Endothelial cell (in vitro differentiated cells): ENCODE measurements around the gene GDI2. TPM values are rescaled to one million over a fixed set of nuclear protein-coding genes. Genes with fewer than 3 reads are reported as not detected.

Experiments
- DNase-seq: peaks from one replicate; pipeline ENCODE4 v3.0.0; 2021; ENCODE audit warnings: low spot score
- H3K27ac Mint-ChIP-seq: one replicate; pipeline ENCODE4 v1.8.0; 2021; ENCODE audit warnings: mixed read lengths, inconsistent platforms; ENCODE audit not compliant: unreplicated experiment
- H3K27me3 Mint-ChIP-seq: one replicate; pipeline ENCODE4 v1.8.0; 2021; ENCODE audit warnings: mild to moderate bottlenecking, moderate library complexity, mixed read lengths, inconsistent platforms; ENCODE audit not compliant: unreplicated experiment
- H3K36me3 Mint-ChIP-seq: one replicate; pipeline ENCODE4 v1.8.0; 2021; ENCODE audit warnings: mild to moderate bottlenecking, low read depth, mixed read lengths, inconsistent platforms; ENCODE audit not compliant: unreplicated experiment
- H3K4me1 Mint-ChIP-seq: one replicate; pipeline ENCODE4 v1.8.0; 2021; ENCODE audit warnings: mild to moderate bottlenecking, mixed read lengths, inconsistent platforms; ENCODE audit not compliant: unreplicated experiment
- H3K4me3 Mint-ChIP-seq: one replicate; pipeline ENCODE4 v1.8.0; 2021; ENCODE audit warnings: mild to moderate bottlenecking, mixed read lengths, inconsistent platforms; ENCODE audit not compliant: unreplicated experiment
- H3K9me3 Mint-ChIP-seq: one replicate; pipeline ENCODE4 v1.8.0; 2021; ENCODE audit warnings: mixed read lengths, inconsistent platforms; ENCODE audit not compliant: unreplicated experiment
- total RNA-seq: library from RNA; stranded (reverse); fragmentation: NEBNext Ultra II Directional; extraction: Animal tissue kit (Norgen Biotek cat#: 25700); gene quantifications from one replicate; pipeline ENCODE4 v1.2.1, GENCODE V29; 2021; ENCODE audit not compliant: unreplicated experiment
- TF ChIP-seq, protein P1 (sequence below): fragments of 200-600 bp; sonication (generic); IDR thresholded peaks from one replicate; pipeline ENCODE4 v1.5.0; 2021; ENCODE audit warnings: antibody characterized with exemption; ENCODE audit not compliant: unreplicated experiment

Gene GDI2
- total RNA-seq, 1 donor from 2014 or later = 320 TPM

DNA sequence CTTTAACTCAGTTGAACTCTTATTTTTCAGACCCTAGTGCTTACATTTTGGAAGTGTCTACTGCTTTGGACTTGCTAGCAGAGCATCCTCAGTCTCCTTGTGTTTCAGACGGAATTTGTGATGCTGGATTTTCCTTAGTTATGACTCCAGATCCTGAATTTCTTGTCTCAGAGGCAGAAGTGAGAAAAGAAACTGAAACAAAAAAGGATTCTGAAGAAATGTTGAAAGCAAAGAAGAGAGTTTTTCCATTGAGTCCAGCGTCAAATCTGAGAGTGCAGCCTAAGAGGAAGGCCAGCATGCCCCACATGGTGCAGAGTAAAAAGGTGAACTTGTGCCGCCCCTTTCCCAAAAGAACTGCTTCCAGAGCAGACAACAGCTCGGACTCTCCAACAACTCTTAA is 82.5 kb downstream of the GDI2 start:
- Mint-ChIP-seq H3K4me3 (no peak overlapping the region), H3K36me3 (peaks cover 8% of the 10 kb centered on the region), H3K9me3 (no peaks in the 10 kb centered on the region), H3K27me3 (no peaks in the 10 kb centered on the region), H3K4me1 (no peaks in the 10 kb centered on the region), H3K27ac (no peak overlapping the region)
- TF ChIP-seq, protein P1, sequence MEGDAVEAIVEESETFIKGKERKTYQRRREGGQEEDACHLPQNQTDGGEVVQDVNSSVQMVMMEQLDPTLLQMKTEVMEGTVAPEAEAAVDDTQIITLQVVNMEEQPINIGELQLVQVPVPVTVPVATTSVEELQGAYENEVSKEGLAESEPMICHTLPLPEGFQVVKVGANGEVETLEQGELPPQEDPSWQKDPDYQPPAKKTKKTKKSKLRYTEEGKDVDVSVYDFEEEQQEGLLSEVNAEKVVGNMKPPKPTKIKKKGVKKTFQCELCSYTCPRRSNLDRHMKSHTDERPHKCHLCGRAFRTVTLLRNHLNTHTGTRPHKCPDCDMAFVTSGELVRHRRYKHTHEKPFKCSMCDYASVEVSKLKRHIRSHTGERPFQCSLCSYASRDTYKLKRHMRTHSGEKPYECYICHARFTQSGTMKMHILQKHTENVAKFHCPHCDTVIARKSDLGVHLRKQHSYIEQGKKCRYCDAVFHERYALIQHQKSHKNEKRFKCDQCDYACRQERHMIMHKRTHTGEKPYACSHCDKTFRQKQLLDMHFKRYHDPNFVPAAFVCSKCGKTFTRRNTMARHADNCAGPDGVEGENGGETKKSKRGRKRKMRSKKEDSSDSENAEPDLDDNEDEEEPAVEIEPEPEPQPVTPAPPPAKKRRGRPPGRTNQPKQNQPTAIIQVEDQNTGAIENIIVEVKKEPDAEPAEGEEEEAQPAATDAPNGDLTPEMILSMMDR = no peak
- DNase-seq = no peak

DNA sequence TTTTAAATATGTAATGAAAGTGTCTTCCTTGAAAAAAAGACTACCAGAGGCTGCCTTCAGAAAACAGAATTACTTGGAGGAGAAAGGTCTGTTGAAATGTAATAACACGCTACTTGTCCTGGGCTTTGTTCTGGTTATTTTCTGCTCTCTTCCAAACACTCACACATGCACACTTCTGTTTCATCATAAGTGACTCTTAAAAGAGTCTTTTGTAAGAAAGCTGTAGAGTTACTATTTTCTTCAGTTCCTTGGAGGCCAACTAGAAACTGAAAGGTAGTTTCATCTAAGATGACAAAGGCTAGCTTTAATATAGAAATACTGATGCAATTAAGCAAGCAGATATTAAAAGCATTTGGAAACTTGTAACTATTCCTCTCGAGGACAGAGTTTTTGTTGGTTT is 89.5 kb downstream of the GDI2 start:
- TF ChIP-seq, protein P1 = no peak
- no peak overlapping the region for H3K4me3 Mint-ChIP-seq
- no peak for DNase-seq
- H3K36me3 Mint-ChIP-seq = no peaks in the 10 kb centered on the region
- peaks cover 6% of the 10 kb centered on the region for H3K4me1 Mint-ChIP-seq
- no peak overlapping the region for H3K27ac Mint-ChIP-seq
- no peaks in the 10 kb centered on the region for H3K9me3 Mint-ChIP-seq
- H3K27me3 Mint-ChIP-seq = no peaks in the 10 kb centered on the region

DNA sequence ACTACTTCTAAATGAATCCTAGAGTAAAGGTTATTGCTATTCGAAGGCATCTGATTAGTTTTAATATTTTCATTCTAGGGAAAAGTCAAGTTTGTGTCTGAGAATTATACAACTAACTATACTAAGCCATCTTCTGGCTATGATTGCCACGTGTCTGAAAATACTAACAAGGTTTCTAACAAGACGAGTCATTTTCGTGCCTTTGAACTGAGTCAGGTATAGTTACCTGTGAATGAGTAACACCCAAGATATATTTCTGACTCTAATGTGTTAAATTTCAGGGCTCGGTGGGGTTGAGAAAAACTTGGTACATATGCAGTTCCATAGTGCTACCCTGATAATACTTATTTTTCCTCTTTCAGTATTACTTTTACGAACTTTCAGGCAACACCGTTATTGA is 93.1 kb downstream of the GDI2 start:
- no peaks in the 10 kb centered on the region for H3K36me3 Mint-ChIP-seq
- H3K27me3 Mint-ChIP-seq = no peaks in the 10 kb centered on the region
- no peaks in the 10 kb centered on the region for H3K9me3 Mint-ChIP-seq
- no peak for DNase-seq
- peaks cover 6% of the 10 kb centered on the region for H3K4me1 Mint-ChIP-seq
- no peak overlapping the region for H3K4me3 Mint-ChIP-seq
- no peak overlapping the region for H3K27ac Mint-ChIP-seq
- TF ChIP-seq, protein P1 = no peak

DNA sequence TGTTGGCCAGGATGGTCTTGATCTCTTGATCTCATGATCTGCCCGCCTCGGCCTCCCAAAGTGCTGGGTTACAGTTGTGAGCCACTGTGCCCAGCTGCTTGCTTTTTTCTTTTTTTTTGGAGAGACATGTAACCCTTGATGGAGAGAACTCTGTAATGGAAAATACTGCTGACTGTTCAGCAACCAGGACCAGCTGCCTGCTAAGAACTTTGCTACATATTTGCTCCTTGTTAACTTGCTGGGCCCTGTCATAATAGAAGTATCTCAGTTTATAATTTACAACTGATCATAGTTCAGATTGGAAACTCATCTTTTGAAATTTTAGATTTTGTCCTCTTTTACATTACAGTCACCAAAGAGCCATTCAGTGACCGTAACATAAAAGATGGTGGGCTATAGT is 93.7 kb downstream of the GDI2 start:
- Mint-ChIP-seq H3K4me3 (no peak overlapping the region), H3K9me3 (no peaks in the 10 kb centered on the region), H3K4me1 (peaks cover 6% of the 10 kb centered on the region), H3K27ac (no peak overlapping the region), H3K27me3 (no peaks in the 10 kb centered on the region), H3K36me3 (no peaks in the 10 kb centered on the region)
- DNase-seq = no peak
- TF ChIP-seq, protein P1 = no peak

Other genes starting within 250 kb of the GDI2 start
- gene ASB13, start 146.8 kb downstream of the GDI2 start, total RNA-seq = 22.5 TPM
- 49.1 TPM for gene TASOR2, start 128.6 kb downstream of the GDI2 start, total RNA-seq
- gene ANKRD16, start 76.5 kb upstream of the GDI2 start, total RNA-seq = 6.6 TPM
- 95.2 TPM for gene FBH1, start 76.8 kb upstream of the GDI2 start, total RNA-seq
- 0.97 TPM for gene IL15RA, start 164.1 kb upstream of the GDI2 start, total RNA-seq
- gene IL2RA, start 248.9 kb upstream of the GDI2 start, total RNA-seq = not detected